ENCODE results near the gene NAP1L4. TPM values are rescaled to one million over a fixed set of nuclear protein-coding genes. Genes with fewer than 3 reads are reported as not detected.

NAP1L4 gene
- total and polyA plus RNA-seq, 9 donors = 97.3 to 116 (median 107) TPM

- Histone ChIP-seq H3K9me3 (replicated peaks; ENCODE audit: control insufficient read depth, low read depth, low read length) (no peaks in the 10 kb centered on the region), H3K27me3 (ENCODE audit: control insufficient read depth, insufficient read depth, low read length) (no peaks in the 10 kb centered on the region), H3K4me3 (ENCODE audit: low read length) (no peak overlapping the region), H3K36me3 (ENCODE audit: control insufficient read depth, insufficient read depth, low read length) (peaks cover 57% of the 10 kb centered on the region), H3K27ac (ENCODE audit: low read length) (no peak overlapping the region), H3K4me1 (ENCODE audit: control insufficient read depth, insufficient read depth, low read length) (peaks cover 6% of the 10 kb centered on the region)
- DNase-seq = no peak
- 93% methylated on average over 8 of the region's 8 CpGs for WGBS (ENCODE audit: insufficient coverage)
Measured at GRCh38 chr11:3026803-3027202, 34.7 kb upstream of the NAP1L4 start.

GRCh38 chr11:3022982-3023381, 30.9 kb upstream of the NAP1L4 start:
- H3K9me3 ChIP-seq (replicated peaks; ENCODE audit: control insufficient read depth, low read depth, low read length) = no peaks in the 10 kb centered on the region
- no peaks in the 10 kb centered on the region for H3K27me3 ChIP-seq (ENCODE audit: control insufficient read depth, insufficient read depth, low read length)
- peaks cover 6% of the 10 kb centered on the region for H3K4me1 ChIP-seq (ENCODE audit: control insufficient read depth, insufficient read depth, low read length)
- DNase-seq = no peak
- 58% methylated on average over 4 of the region's 4 CpGs for WGBS (ENCODE audit: insufficient coverage)
- no peak overlapping the region for H3K27ac ChIP-seq (ENCODE audit: low read length)
- peaks cover 50% of the 10 kb centered on the region for H3K36me3 ChIP-seq (ENCODE audit: control insufficient read depth, insufficient read depth, low read length)
- H3K4me3 ChIP-seq (ENCODE audit: low read length) = no peak overlapping the region

- H3K4me1 ChIP-seq (ENCODE audit: control insufficient read depth, insufficient read depth, low read length) = peaks cover 6% of the 10 kb centered on the region
- peaks cover 55% of the 10 kb centered on the region for H3K36me3 ChIP-seq (ENCODE audit: control insufficient read depth, insufficient read depth, low read length)
- H3K4me3 ChIP-seq (ENCODE audit: low read length) = no peak overlapping the region
- DNase-seq = peak; percentile 59
- 80% methylated on average over 11 of the region's 14 CpGs for WGBS (ENCODE audit: insufficient coverage)
- H3K27ac ChIP-seq (ENCODE audit: low read length) = peak overlapping the region; percentile 13
- no peaks in the 10 kb centered on the region for H3K27me3 ChIP-seq (ENCODE audit: control insufficient read depth, insufficient read depth, low read length)
- no peaks in the 10 kb centered on the region for H3K9me3 ChIP-seq (replicated peaks; ENCODE audit: control insufficient read depth, low read depth, low read length)
Measured at GRCh38 chr11:3022300-3022967, 30.3 kb upstream of the NAP1L4 start.

GRCh38 chr11:3021125-3021524, 29.0 kb upstream of the NAP1L4 start:
- H3K36me3 ChIP-seq (ENCODE audit: control insufficient read depth, insufficient read depth, low read length) = peaks cover 54% of the 10 kb centered on the region
- peaks cover 6% of the 10 kb centered on the region for H3K4me1 ChIP-seq (ENCODE audit: control insufficient read depth, insufficient read depth, low read length)
- no peak overlapping the region for H3K27ac ChIP-seq (ENCODE audit: low read length)
- H3K4me3 ChIP-seq (ENCODE audit: low read length) = no peak overlapping the region
- DNase-seq = no peak
- 44% methylated on average over 4 of the region's 4 CpGs for WGBS (ENCODE audit: insufficient coverage)
- H3K27me3 ChIP-seq (ENCODE audit: control insufficient read depth, insufficient read depth, low read length) = no peaks in the 10 kb centered on the region
- H3K9me3 ChIP-seq (replicated peaks; ENCODE audit: control insufficient read depth, low read depth, low read length) = no peaks in the 10 kb centered on the region

- Histone ChIP-seq H3K4me1 (ENCODE audit: control insufficient read depth, insufficient read depth, low read length) (peaks cover 6% of the 10 kb centered on the region), H3K27ac (ENCODE audit: low read length) (no peak overlapping the region), H3K9me3 (replicated peaks; ENCODE audit: control insufficient read depth, low read depth, low read length) (no peaks in the 10 kb centered on the region), H3K27me3 (ENCODE audit: control insufficient read depth, insufficient read depth, low read length) (no peaks in the 10 kb centered on the region), H3K4me3 (ENCODE audit: low read length) (no peak overlapping the region), H3K36me3 (ENCODE audit: control insufficient read depth, insufficient read depth, low read length) (peaks cover 57% of the 10 kb centered on the region)
- DNase-seq = no peak
- WGBS (ENCODE audit: insufficient coverage) = 90% methylated on average over 11 of the region's 12 CpGs
Measured at GRCh38 chr11:3020011-3020410, 27.9 kb upstream of the NAP1L4 start.

GRCh38 chr11:3018596-3018995, 26.5 kb upstream of the NAP1L4 start:
- Histone ChIP-seq H3K36me3 (ENCODE audit: control insufficient read depth, insufficient read depth, low read length) (peaks cover 66% of the 10 kb centered on the region), H3K27ac (ENCODE audit: low read length) (no peak overlapping the region), H3K4me3 (ENCODE audit: low read length) (no peak overlapping the region), H3K4me1 (ENCODE audit: control insufficient read depth, insufficient read depth, low read length) (peaks cover 6% of the 10 kb centered on the region), H3K27me3 (ENCODE audit: control insufficient read depth, insufficient read depth, low read length) (no peaks in the 10 kb centered on the region), H3K9me3 (replicated peaks; ENCODE audit: control insufficient read depth, low read depth, low read length) (no peaks in the 10 kb centered on the region)
- WGBS (ENCODE audit: insufficient coverage) = 84% methylated on average over 4 of the region's 5 CpGs
- no peak for DNase-seq

- H3K4me3 ChIP-seq (ENCODE audit: low read length) = no peak overlapping the region
- H3K36me3 ChIP-seq (ENCODE audit: control insufficient read depth, insufficient read depth, low read length) = peaks cover 66% of the 10 kb centered on the region
- peaks cover under 1% of the 10 kb centered on the region for H3K4me1 ChIP-seq (ENCODE audit: control insufficient read depth, insufficient read depth, low read length)
- H3K27me3 ChIP-seq (ENCODE audit: control insufficient read depth, insufficient read depth, low read length) = no peaks in the 10 kb centered on the region
- H3K9me3 ChIP-seq (replicated peaks; ENCODE audit: control insufficient read depth, low read depth, low read length) = no peaks in the 10 kb centered on the region
- no peak overlapping the region for H3K27ac ChIP-seq (ENCODE audit: low read length)
- WGBS (ENCODE audit: insufficient coverage) = 86% methylated on average over 7 of the region's 11 CpGs
- DNase-seq = no peak
Measured at GRCh38 chr11:3016861-3017260, 24.7 kb upstream of the NAP1L4 start.

GRCh38 chr11:3015796-3016195, 23.7 kb upstream of the NAP1L4 start:
- Histone ChIP-seq H3K9me3 (replicated peaks; ENCODE audit: control insufficient read depth, low read depth, low read length) (no peaks in the 10 kb centered on the region), H3K27ac (ENCODE audit: low read length) (no peak overlapping the region), H3K4me1 (ENCODE audit: control insufficient read depth, insufficient read depth, low read length) (no peaks in the 10 kb centered on the region), H3K27me3 (ENCODE audit: control insufficient read depth, insufficient read depth, low read length) (no peaks in the 10 kb centered on the region), H3K36me3 (ENCODE audit: control insufficient read depth, insufficient read depth, low read length) (peaks cover 74% of the 10 kb centered on the region), H3K4me3 (ENCODE audit: low read length) (no peak overlapping the region)
- DNase-seq = no peak
- 54% methylated on average over 9 of the region's 10 CpGs for WGBS (ENCODE audit: insufficient coverage)

- Histone ChIP-seq H3K27ac (ENCODE audit: low read length) (no peak overlapping the region), H3K36me3 (ENCODE audit: control insufficient read depth, insufficient read depth, low read length) (peaks cover 77% of the 10 kb centered on the region)
- WGBS (ENCODE audit: insufficient coverage) = 93% methylated on average over 4 of the region's 4 CpGs
Measured at GRCh38 chr11:3014943-3015342, 22.8 kb upstream of the NAP1L4 start.

GRCh38 chr11:3014057-3014938, 22.2 kb upstream of the NAP1L4 start:
- Histone ChIP-seq H3K4me1 (ENCODE audit: control insufficient read depth, insufficient read depth, low read length) (no peaks in the 10 kb centered on the region), H3K4me3 (ENCODE audit: low read length) (no peak overlapping the region), H3K27ac (ENCODE audit: low read length) (no peak overlapping the region), H3K27me3 (ENCODE audit: control insufficient read depth, insufficient read depth, low read length) (no peaks in the 10 kb centered on the region), H3K36me3 (ENCODE audit: control insufficient read depth, insufficient read depth, low read length) (peaks cover 78% of the 10 kb centered on the region), H3K9me3 (replicated peaks; ENCODE audit: control insufficient read depth, low read depth, low read length) (no peaks in the 10 kb centered on the region)
- WGBS (ENCODE audit: insufficient coverage) = 90% methylated on average over 12 of the region's 16 CpGs
- DNase-seq = no peak

More at GRCh38 chr11:3014943-3015342, 22.8 kb upstream of the NAP1L4 start:
- Histone ChIP-seq H3K4me3 (ENCODE audit: low read length) (no peak overlapping the region), H3K9me3 (replicated peaks; ENCODE audit: control insufficient read depth, low read depth, low read length) (no peaks in the 10 kb centered on the region), H3K27me3 (ENCODE audit: control insufficient read depth, insufficient read depth, low read length) (no peaks in the 10 kb centered on the region), H3K4me1 (ENCODE audit: control insufficient read depth, insufficient read depth, low read length) (no peaks in the 10 kb centered on the region)
- no peak for DNase-seq

All from muscle of leg (tissue), 11 donors.